SW480 (cell line): Measurements from ENCODE around the gene ESRP2.
A peak's percentile ranks its signal among the peaks of the same experiment; 100 is the strongest.

ENCODE experiments used
- DNase-seq: peaks from one replicate; pipeline ENCODE4 v3.0.0-alpha.2; 2016; ENCODE audit warnings: low spot score

Gene ESRP2

DNA sequence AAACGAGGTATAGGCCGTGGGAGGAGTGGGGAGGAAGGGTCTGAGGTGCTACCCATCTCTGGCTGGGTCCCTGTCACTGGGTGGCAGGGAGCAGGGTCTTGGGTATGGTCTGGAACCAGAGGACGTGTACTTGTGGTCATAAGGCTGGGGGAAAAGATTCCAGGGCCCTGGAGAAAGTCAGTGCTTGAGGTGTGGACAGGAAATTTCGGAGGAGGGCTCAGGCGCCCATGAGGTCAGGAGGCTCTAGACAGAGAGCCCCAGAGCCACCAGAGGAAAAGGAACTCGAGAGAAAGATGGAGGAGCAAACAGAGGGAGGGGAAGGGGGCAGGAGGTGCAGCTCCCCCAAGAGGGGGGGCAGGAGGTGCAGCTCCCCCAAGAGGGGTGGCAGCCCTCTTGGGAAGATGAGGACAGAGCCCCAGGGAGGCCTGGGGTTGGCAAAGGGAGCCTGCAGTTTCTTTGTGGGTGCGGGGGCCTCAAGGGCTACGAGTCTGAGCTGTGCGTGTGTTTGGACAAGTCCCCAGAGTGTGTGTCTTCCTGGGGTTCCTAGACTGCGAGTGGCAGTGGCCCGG, 27.7 kb upstream of the ESRP2 start:
- DNase-seq, result no peak

DNA sequence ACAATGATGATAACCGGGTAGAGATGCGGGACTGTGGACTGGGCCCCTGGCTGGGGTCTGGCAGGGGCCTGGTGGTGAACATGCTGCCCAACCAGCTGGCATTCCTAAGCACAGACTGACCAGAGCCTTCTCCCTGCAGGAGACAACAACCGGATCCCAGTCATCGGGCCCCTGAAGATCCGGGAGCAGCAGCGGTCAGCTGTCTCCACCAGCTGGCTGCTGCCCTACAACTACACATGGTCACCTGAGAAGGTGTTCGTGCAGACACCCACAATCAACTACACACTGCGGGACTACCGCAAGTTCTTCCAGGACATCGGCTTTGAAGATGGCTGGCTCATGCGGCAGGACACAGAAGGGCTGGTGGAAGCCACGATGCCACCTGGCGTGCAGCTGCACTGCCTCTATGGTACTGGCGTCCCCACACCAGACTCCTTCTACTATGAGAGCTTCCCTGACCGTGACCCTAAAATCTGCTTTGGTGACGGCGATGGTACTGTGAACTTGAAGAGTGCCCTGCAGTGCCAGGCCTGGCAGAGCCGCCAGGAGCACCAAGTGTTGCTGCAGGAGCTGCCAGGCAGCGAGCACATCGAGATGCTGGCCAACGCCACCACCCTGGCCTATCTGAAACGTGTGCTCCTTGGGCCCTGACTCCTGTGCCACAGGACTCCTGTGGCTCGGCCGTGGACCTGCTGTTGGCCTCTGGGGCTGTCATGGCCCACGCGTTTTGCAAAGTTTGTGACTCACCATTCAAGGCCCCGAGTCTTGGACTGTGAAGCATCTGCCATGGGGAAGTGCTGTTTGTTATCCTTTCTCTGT, 23.3 kb upstream of the ESRP2 start:
- DNase-seq, result no peak

DNA sequence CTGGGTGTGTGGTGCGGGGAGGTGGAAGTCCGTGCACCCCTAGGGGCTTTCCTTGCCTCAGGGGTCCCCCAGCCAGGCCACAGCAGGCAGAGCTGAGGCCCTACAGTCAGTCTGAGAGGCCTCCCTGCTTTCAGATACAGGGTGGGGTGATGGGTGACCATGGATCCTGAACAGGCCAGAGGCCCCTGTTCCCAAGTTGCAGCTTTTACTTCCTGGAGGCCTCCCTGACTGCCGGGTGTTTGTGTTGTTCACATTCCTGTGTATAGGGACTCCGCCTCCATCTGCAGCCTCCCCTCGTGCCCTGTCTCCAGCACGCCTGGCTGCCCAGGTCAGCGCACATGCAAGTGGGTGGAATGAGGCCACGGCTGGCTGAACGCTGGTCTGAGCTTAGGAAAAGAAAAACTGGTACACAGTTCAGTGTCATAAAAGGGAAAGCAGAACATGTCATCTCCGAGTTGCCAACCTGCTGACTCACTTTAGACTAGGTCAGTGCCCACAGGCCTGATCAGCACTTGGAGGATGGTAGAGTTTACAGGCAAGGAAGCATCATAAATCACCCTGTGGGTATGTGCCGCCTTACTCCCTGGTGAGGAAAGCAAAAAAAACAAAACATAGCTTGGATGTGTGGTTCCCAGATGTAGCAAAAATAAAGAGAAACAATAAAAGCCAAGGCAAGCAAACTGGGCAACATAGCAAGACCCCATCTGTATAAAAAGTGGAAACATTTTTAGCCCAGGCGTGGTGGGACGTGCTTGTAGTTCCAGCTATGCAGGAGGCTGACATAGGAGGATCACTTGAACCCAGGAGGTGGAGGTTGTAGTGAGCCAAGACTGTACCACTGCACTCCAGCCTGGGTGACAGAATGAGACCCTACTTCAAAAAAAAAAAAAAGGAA, 22.2 kb upstream of the ESRP2 start:
- DNase-seq, result peak; percentile 76

DNA sequence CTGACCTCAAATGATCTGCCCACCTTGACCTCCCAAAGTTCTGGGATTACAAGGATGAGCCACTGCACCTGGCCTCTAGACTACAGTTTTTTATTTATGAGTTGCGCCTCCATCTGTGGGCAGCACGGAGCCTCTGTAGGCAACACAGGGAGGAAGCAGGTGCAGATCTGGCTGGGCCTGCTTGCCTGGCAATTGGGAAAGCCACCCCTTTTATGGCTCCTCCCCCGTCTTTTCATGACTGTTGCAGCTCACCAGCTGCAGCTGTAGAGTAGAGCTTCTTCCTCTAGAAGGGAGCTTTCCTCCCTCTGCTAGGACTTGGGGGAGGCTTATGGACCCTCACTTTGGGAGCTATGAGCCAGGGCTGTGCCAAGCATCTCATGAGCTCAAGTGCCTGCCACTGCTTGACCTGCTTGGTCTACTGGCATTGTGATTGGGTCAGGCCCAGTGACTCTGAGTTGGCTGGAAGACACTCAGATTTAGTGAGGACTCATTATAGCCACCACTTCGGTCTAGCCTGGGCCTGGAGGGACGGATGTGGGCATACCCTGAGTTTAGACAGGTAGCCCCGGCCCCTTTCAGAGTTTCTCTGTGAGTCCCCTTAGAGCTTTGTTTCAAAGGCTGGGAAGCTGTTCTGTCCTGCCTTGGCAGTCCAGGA, 21.5 kb upstream of the ESRP2 start:
- DNase-seq, result peak; percentile 50

DNA sequence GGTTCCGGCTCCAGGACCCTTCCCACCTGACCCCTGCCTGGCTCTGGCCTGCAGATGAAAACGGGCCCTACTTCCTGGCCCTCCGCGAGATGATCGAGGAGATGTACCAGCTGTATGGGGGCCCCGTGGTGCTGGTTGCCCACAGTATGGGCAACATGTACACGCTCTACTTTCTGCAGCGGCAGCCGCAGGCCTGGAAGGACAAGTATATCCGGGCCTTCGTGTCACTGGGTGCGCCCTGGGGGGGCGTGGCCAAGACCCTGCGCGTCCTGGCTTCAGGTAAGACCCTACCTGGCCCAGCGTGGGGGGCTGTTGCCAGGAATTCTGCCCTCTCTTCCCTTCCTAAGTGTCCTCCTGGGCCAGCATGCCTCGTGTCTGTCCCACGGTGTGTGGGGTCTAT, 19.8 kb upstream of the ESRP2 start:
- DNase-seq, result no peak

DNA sequence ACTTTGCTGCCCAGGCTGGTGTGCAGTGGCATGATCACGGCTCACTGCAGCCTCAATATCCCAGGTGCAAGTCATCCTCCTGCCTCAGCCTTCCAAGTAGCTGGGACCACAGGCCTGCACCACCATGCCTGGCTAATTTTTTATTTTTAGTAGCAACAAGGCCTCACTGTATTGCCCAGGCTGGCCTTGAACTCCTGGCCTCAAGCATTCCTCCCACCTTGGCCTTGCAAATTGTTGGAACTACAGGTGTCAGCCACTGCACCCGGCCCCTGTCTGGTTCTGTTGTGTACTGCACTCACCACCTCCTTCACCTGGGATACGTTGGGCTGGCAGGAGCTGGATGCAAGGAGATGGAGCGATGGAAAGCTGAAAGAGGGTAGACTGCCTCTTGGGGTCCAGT, 17.8 kb upstream of the ESRP2 start:
- DNase-seq, result no peak

DNA sequence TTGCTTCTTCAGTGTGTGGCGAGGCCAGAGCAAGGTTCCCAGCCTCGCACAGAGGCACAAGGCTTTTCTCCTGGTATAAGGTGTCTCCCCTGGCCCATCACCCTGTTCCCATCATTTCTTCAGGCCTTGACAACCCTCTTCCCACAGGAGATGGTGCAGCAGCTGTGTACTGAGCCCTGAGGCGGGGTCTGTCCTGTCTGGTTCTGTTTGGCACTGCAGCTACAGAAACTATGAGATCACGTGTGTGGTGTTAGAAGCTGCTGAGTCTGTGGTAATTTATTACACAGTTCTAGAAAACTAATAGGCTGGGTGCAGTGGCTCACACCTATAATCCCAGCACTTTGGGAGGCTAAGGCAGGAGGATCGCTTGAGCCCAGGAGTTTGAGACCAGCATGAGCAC, 16.5 kb upstream of the ESRP2 start:
- no peak for DNase-seq

DNA sequence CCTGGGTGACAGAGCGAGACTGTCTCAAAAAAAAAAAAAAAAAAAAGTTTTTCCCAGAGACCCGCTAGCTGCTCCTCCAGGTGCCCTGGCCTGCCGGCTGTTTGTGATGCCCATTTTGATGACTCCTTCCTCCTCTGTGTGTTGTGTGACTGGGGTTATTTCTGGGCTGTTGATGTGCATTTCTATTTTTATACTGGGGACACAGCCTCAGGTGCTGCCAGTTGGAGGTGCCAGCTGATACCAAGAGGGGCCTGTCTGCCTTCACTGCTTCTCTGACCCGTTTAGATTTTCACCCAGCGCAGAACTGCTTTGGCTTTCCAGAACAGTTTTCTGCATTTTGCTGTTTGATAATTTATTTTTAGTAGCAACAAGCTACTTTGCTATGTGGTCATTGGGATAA, 15.9 kb upstream of the ESRP2 start:
- no peak for DNase-seq

DNA sequence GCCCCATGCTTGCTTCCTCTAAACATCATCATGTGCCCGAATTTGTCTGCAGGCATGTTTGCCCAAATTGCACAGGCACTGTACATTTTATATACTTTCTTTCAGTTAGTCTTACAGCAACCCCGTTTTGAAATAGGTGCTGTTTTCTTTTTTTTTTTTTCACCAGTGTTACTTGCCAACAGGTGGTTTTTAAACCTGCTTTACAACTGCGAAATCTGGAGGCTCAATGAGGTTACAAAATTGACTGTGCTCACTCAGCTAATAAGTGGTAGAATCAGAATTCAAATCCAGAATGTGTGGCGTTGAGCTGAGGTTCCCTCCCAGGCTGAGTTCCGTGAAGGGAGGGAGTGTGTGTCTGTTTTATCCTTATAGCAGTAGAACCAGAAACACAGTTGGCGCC, 15.0 kb upstream of the ESRP2 start:
- no peak for DNase-seq

DNA sequence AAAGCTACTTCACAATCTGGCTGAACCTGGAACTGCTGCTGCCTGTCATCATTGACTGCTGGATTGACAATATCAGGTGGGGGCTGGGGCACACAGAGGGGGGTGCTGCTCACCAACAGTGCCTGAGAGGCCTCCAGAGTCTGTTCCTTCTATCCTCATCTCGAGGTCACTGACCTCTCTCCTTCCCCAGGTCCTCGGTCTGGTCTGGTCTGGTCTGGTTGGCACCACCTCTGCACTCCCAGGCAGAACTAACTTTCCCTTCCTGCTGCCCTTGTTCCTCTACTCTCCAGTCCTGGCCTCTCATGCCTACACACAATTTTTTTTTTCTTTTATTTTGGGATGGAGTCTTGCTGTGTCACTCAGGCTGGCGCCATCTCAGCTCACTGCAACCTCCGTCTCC, 13.4 kb upstream of the ESRP2 start:
- DNase-seq, result no peak

DNA sequence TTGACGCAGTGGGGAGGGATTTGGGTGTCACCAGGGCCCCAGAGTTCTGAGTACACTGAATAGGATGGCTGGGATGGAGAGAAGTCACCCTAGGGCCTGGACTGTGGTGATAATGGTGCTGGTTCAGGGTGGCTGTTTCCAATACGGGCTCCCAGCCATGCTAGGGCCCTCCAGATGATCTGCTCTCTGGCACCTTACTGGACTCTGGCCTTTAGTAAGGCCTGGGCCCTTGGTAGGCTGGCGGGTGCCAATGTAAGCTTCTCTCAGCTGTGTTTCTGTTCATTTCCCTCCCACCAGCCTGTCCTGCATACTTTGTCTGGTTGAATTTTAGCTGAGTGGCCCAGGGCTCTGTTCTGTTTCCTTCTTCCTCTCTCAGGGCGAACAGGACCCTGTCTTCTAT, 12.0 kb upstream of the ESRP2 start:
- no peak for DNase-seq

DNA sequence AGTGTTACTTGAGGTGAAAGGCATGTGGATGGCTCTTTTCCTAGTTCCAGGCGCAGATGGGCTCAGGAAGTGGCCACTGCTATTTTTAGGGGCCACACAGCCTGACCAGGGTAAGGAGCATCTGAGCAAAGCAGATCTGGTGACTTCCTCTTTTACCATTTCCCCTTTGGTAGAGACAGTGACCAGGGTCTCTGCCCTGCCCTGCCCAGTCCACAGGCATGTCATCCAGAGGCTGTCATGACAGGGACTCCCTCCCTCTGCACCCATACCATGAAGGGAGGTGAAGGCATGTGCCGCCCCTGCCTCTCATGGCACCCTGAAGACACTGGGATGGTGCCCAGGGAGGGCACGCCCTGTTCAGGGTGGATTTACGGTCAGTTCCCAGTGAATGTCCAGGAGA, 11.5 kb upstream of the ESRP2 start:
- no peak for DNase-seq

DNA sequence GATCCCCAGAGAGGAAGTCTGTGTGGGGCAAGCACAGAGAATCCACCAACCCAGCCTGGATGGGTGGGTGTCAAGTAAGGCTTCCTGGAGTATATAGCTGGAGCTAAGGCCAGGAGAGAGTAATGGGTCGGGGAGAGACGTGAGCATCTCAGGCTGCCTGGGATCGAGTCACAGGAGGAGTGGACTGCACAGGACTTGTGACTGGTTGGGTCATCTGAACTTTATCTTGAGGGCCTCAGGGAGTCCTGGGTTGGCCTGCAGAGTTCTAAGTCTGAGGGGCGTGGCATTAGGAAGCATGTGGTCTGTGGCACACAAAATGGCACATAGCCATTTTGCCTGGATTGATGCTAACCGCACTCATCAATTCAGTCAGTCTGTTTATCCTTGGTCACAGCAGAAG, 10.7 kb upstream of the ESRP2 start:
- no peak for DNase-seq

DNA sequence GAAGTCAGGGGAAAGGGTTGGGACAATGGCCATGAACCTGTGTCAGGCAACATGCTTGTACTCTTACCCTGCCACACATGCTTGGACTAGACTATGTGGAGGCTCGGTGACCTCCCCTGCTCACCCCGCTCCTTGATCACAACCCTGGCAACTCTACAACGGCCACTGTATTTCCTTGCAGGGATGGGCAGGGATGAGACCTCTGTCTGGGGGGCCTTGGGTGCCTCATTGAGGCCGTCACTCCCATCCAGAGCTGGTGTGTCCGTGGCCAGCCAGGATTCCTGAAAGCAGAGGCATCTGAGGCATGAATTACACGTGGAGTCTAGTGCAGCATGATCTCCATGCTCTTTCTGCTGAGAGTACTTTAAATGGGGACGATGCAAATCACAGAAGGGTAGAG, 10.2 kb upstream of the ESRP2 start:
- no peak for DNase-seq

DNA sequence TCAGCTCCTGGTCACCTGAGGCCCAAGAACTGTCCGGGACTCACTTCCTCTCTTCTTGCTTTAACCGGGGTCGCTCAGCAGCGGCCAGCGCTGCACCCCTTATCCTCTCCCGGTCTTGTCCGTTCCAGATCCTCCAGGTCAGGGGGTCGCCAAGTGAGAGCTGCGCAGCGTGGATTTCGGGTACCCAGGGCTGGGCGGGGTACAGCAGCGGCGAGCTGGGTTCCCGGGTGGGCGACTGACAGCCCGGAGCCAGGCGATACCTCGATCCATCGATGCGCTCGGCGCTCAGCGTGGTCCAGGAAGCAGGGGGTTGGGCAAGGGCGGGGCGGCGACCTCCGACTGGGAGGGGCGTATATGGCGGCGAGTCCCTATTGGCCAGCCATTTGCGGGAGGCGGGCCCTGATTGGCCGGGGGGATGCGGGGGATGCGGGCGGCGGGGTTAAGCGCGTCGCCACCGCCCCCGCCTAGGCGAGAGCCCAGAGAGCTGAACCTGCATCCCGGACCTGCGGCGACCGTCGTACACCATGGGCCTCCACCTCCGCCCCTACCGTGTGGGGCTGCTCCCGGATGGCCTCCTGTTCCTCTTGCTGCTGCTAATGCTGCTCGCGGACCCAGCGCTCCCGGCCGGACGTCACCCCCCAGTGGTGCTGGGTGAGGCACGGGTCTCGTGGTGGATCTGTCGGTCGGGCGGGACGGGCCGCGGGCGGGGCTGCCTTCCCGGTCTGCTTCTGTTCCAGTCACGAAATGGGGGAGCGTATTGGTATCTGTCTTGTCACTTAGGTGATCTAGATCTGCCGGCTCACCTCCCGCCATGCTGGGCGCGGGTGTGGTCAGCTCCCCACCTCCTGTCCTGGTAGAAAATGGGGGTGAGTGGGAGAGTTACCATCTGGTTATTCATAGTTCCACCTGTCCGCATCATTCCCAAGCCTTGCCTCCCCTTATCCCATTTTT, 9.3 kb upstream of the ESRP2 start, which contains the start of gene PLA2G15:
Gene PLA2G15, plus strand, starts transcription at position 471 of the 951 bp plus-strand sequence. Its CDS starts 54 bp downstream, at position 525.
- peak; percentile 82 for DNase-seq

DNA sequence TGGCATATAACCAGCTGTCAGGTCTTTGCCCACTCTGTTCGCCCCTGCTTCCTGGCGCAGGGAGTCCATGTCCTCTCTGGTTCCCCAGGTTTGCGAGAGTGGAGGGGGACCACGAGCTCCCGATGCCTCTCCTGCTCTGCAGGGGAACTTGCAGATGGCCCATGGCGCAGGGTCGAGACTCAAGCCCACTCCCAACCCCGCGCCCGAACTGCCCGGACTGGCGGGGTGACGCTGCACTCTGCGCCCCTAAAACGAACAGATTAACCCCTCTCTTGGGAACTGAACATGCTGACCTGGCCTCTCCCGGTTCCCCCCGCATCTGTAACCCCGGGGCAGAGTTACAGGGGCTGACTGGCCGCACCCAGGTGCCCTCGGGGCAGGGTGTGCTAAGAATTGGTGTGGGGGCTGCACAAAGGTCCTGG, 8.6 kb upstream of the ESRP2 start:
- DNase-seq, result no peak

DNA sequence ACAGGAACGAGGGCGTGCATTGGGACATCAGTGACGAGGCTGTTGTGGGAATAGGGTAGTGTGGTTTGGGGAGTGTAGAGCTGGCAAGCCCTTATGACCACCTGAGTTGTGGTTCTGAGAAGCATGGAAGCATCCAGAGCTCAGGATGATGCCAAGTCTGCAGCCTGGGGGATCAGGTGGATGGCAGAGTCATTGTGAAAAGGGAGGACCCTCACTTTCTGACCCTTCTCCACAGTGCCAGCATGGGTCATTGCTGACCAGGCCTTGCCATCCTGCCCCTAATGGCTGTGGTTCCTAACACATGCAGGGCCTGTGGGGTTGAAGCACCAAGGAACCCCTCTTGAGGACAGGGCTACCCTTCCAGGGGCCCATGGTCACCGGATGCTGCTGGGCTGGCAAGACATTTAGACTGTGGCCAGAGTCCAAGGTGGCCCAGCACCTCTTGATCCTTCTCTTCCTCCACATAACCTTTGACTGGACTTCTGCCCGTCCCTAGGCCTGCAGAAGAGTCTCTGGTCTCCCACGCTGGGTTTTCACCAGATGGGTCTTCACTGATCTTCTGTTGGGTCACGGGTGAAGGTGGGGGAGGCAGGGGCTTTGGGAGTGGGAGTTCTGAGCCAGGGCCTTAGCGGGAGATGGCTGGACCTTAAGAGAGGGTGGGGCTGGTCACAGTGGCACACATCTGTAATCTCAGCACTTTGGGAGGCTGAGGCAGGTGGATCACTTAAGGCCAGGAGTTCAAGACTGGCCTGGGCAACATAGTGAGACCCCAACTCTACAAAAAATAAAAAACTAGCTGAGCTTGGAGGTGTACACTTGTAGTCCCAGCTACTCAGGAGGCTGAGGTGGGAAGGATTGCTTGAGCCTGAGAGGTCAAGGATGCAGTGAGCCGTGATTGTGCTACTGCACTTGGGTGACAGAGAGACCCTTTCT, 7.3 kb upstream of the ESRP2 start:
- DNase-seq, result no peak

DNA sequence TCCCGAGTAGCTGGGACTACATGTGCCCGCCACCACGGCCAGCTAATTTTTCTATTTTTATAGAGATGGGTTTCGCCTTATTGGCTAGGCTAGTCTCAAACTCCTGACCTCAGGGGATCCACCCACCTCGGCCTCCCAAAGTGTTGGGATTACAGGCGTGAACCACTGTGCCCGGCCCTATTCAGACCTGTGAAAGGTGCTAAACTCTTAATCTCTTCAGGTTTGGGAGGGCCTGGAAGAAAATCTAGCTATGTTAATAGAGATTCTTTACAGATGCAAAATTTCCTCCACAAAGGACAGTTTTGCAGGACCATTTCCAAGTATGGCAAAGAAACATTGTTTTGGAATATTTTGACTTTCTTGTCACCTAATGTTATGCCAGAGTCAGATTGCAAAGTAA, 6.2 kb upstream of the ESRP2 start:
- DNase-seq, result no peak

DNA sequence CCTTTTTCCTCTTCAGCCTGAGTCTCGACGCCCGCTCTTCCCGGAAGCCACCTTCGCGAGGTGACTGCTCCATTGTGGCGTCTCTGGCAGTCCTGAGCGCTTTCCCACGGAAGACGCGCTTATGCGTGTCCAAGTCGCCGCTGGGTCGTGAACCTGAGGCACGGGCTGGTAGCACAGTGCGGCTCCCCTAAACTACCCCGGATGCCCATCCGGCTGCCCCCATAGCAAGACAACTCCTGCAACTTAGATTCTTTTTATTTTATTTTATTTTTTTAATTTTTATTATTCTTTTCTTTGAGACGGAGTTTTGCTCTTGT, 2.1 kb upstream of the ESRP2 start:
- DNase-seq, result no peak
